Measurements from ENCODE around the gene GRIN2A. TPM values are rescaled to one million over a fixed set of nuclear protein-coding genes. Genes with fewer than 3 reads are reported as not detected.

Gene GRIN2A
- total RNA-seq, 1 donor from 2014 or later, result 6.8 TPM

DNA sequence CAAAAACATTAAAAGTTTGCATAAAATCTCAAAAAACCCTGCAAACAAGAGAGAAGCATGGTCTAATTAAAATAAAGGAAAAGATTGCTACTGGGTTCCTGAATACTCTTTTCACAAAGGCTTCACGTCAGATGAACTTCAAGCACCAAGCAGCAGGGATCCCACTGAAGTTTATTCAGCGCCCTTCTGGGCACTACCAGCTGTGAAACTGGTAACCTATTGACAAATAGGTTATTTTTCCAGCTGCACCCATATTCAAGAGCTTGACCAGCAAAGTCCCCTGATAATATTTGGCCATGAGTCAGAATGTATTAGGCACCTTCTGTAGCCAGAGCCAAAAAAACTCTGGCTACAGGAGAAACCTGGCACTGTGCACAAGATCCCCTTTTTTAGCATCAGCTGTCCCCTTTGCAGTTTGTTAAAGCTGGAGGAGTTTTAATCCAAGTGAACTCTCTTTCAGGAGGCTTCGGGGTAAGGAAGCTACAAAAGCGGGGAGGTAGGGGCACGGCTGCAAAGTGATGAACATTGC is 60.3 kb downstream of the GRIN2A start:
- TF ChIP-seq, protein P1, sequence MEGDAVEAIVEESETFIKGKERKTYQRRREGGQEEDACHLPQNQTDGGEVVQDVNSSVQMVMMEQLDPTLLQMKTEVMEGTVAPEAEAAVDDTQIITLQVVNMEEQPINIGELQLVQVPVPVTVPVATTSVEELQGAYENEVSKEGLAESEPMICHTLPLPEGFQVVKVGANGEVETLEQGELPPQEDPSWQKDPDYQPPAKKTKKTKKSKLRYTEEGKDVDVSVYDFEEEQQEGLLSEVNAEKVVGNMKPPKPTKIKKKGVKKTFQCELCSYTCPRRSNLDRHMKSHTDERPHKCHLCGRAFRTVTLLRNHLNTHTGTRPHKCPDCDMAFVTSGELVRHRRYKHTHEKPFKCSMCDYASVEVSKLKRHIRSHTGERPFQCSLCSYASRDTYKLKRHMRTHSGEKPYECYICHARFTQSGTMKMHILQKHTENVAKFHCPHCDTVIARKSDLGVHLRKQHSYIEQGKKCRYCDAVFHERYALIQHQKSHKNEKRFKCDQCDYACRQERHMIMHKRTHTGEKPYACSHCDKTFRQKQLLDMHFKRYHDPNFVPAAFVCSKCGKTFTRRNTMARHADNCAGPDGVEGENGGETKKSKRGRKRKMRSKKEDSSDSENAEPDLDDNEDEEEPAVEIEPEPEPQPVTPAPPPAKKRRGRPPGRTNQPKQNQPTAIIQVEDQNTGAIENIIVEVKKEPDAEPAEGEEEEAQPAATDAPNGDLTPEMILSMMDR (IDR thresholded peaks at IDR 0.05; ENCODE audit: partially characterized antibody, unreplicated experiment), result no peak

DNA sequence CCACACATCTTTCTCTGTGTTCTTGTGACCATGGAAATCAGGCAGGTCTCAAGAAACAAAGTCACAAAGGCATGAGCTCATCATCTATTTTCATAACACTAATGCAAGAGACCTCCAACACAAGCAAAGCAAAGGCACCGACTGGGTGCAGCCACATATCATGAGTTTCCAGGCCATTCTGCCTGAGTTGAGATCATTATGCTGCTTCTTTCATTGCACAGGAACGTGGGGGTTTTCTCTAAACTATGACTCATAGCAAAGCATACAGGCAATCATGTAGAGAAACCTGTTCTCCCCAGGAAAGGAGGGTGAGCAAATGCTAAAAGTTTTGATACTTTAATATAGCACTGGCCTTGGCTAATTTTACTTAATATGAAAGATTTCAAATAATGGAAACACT is 60.7 kb downstream of the GRIN2A start:
- Mint-ChIP-seq H3K36me3 (ENCODE audit: unreplicated experiment) (peaks cover 3% of the 10 kb centered on the region), H3K9me3 (ENCODE audit: unreplicated experiment) (peaks cover 2% of the 10 kb centered on the region), H3K4me3 (ENCODE audit: unreplicated experiment) (no peak overlapping the region), H3K27ac (ENCODE audit: unreplicated experiment) (no peak overlapping the region), H3K27me3 (ENCODE audit: unreplicated experiment) (peaks cover 1% of the 10 kb centered on the region), H3K4me1 (ENCODE audit: low read depth, unreplicated experiment) (peaks cover 8% of the 10 kb centered on the region)
- no peak for DNase-seq
- TF ChIP-seq, protein P1 (IDR thresholded peaks at IDR 0.05; ENCODE audit: partially characterized antibody, unreplicated experiment), result no peak

More for the DNA sequence above, 60.3 kb downstream of the GRIN2A start:
- Mint-ChIP-seq H3K36me3 (ENCODE audit: unreplicated experiment) (peaks cover 3% of the 10 kb centered on the region), H3K27me3 (ENCODE audit: unreplicated experiment) (peaks cover 1% of the 10 kb centered on the region), H3K27ac (ENCODE audit: unreplicated experiment) (no peak overlapping the region), H3K9me3 (ENCODE audit: unreplicated experiment) (peaks cover 2% of the 10 kb centered on the region), H3K4me1 (ENCODE audit: low read depth, unreplicated experiment) (peaks cover 8% of the 10 kb centered on the region), H3K4me3 (ENCODE audit: unreplicated experiment) (no peak overlapping the region)
- no peak for DNase-seq

DNA sequence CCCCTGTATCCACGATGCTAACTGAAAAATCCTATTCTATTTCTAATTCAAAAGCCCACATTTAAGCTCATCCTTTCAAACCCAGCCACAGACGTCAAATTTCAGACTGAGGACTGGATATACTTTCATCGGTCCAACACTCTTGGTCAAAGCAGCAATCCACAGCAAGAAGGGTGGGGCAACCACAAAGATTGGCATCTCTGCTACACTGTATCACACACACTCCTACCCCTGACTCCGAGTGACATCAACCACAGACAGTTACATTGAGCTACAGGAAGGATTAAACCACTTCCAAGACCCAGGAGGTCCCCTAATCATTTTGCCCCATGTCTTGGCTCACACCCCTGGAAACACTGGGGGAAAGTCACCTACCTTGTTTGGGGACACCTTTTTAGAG is 61.3 kb downstream of the GRIN2A start:
- Mint-ChIP-seq H3K27ac (ENCODE audit: unreplicated experiment) (no peak overlapping the region), H3K36me3 (ENCODE audit: unreplicated experiment) (peaks cover 3% of the 10 kb centered on the region), H3K4me1 (ENCODE audit: low read depth, unreplicated experiment) (peaks cover 8% of the 10 kb centered on the region), H3K27me3 (ENCODE audit: unreplicated experiment) (peaks cover 3% of the 10 kb centered on the region), H3K4me3 (ENCODE audit: unreplicated experiment) (no peak overlapping the region), H3K9me3 (ENCODE audit: unreplicated experiment) (peaks cover 2% of the 10 kb centered on the region)
- DNase-seq, result no peak
- TF ChIP-seq, protein P1 (IDR thresholded peaks at IDR 0.05; ENCODE audit: partially characterized antibody, unreplicated experiment), result no peak

DNA sequence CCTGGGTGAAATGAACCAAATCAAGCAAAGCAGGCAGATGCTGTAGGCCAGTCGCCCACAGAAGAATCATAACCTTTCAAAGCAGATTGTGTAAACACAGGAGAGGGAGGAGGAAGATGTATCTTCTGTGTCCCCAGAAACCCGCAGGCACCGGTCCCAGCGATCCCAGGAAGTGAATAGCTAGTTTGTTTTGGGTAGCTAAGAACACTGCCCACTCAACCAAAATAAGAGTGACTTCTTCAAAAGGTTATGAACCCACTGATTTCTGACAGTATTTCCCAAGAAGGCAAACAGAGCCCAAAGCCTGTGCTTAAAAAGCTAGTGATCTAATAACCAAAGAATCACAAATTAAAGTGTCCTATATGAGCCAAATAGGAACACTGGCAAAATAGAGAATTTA is 67.8 kb downstream of the GRIN2A start:
- no peak overlapping the region for H3K4me3 Mint-ChIP-seq (ENCODE audit: unreplicated experiment)
- H3K4me1 Mint-ChIP-seq (ENCODE audit: low read depth, unreplicated experiment), result peaks cover 13% of the 10 kb centered on the region
- H3K36me3 Mint-ChIP-seq (ENCODE audit: unreplicated experiment), result no peaks in the 10 kb centered on the region
- TF ChIP-seq, protein P1 (IDR thresholded peaks at IDR 0.05; ENCODE audit: partially characterized antibody, unreplicated experiment), result no peak
- H3K27ac Mint-ChIP-seq (ENCODE audit: unreplicated experiment), result no peak overlapping the region
- no peak for DNase-seq
- peaks cover 3% of the 10 kb centered on the region for H3K27me3 Mint-ChIP-seq (ENCODE audit: unreplicated experiment)
- peaks cover 1% of the 10 kb centered on the region for H3K9me3 Mint-ChIP-seq (ENCODE audit: unreplicated experiment)

DNA sequence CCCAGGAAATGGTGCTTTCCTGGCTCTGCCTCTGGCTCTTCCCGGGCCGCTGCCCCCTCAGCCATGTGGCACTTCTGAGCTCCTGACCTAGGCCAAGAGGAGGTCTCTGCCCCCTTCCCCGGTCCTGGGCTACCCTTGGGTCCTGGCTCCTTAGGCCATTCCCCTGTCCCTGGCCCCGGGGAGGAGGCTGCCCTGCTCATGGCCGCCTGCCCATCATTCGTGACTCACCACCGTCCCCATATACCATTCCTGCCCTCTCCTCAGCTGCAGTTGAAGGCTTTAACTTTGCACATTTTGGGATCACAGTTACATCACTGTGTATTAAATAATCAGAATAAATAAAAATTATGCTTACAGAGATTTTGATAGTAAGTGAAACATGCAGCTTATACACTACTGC is 69.0 kb downstream of the GRIN2A start:
- peaks cover under 1% of the 10 kb centered on the region for H3K36me3 Mint-ChIP-seq (ENCODE audit: unreplicated experiment)
- no peak overlapping the region for H3K4me3 Mint-ChIP-seq (ENCODE audit: unreplicated experiment)
- DNase-seq, result no peak
- H3K4me1 Mint-ChIP-seq (ENCODE audit: low read depth, unreplicated experiment), result peaks cover 17% of the 10 kb centered on the region
- H3K27ac Mint-ChIP-seq (ENCODE audit: unreplicated experiment), result no peak overlapping the region
- H3K27me3 Mint-ChIP-seq (ENCODE audit: unreplicated experiment), result peaks cover 3% of the 10 kb centered on the region
- TF ChIP-seq, protein P1 (IDR thresholded peaks at IDR 0.05; ENCODE audit: partially characterized antibody, unreplicated experiment), result no peak
- peaks cover 1% of the 10 kb centered on the region for H3K9me3 Mint-ChIP-seq (ENCODE audit: unreplicated experiment)

Measured in glutamatergic neuron (in vitro differentiated cells).